ENCODE results near the gene ZIC4. TPM values are rescaled to one million over a fixed set of nuclear protein-coding genes. Genes with fewer than 3 reads are reported as not detected.

Gene ZIC4
- not detected for total RNA-seq

DNA sequence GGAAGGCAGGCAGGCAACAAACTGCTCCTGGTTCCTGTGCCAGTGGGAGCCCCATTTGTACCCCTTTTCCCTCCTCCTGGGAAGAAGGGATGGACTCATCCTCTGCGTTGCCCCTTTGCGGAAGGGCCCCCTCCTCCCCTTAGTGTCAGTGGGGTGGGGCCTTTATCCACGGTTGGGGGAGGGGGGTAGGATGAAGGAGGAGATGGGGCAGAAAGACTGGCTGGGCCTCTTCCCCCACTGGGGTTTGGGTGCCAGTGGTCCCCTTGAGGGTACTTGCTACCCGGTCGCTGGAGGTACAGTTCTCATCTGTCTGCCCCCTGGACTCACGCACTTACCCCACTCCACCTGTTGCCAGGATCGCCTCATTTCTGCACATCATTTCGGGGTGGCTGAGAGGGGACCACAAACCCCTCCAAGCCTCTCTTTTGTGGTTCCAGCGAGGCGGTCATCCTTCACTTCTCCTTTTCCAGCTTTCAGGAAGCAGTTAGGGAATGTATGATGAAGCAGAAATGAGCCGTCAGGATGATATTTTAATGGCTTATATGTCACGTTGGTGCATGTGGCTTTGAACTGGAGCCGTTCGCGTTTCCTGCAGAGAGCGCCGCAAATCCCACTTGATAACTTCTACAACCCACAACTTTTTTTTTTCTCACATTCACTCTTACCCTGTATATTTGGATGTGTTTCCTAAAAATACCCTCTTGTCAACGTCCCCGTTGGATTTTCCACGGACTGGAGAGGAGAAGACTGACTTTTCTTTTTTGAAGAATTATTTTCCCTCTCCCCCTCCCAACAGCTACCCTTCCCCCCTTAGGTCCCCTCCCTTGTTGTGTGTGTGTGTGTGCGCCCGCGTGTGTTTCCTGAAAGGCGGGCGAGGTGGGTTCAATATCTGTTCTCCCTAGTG, at the start of gene ZIC4:
Gene ZIC4 (minus strand): TSS at position 516 of the 904 bp plus-strand sequence. CDS start 3,746 bp downstream, outside the sequence.
- POLR2A ChIA-PET, result no interaction called here
- no peak within 1 kb of the TSS for H3K27ac Mint-ChIP-seq

DNA sequence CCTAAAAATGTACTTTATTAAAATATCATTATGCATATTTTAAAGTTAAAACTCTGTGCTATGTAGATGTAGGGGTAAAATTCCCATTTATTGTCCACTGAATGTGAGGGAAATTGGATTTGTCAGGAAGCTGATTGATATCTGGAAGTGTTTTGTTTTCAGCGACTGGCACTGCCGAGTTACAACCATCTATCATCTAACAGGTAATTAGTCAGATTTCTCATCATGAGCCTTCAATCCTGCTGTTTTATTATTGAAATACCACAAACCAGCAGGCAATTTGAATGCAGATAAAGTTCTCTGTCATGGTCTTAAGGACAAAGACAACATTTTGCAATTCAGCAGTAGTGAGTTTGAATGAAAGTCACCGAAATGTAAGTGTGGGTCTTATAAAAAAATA, 43.3 kb upstream of the ZIC4 start:
- H3K36me3 Mint-ChIP-seq (ENCODE audit: low read depth), result no peaks in the 10 kb centered on the region
- H3K27ac Mint-ChIP-seq, result no peak overlapping the region
- POLR2A ChIA-PET, result no interaction called here
- no peak for DNase-seq
- CTCF ChIA-PET, result no interaction called here
- no peak overlapping the region for H3K4me3 Mint-ChIP-seq
- no peaks in the 10 kb centered on the region for H3K4me1 Mint-ChIP-seq
- no peaks in the 10 kb centered on the region for H3K27me3 Mint-ChIP-seq
- H3K9me3 Mint-ChIP-seq, result no peaks in the 10 kb centered on the region

More for the DNA sequence above, at the start of gene ZIC4:
- no peak for DNase-seq
- H3K36me3 Mint-ChIP-seq (ENCODE audit: low read depth), result peaks cover 13% of the 10 kb centered on the region
- no peak within 1 kb of the TSS for H3K4me3 Mint-ChIP-seq
- H3K4me1 Mint-ChIP-seq, result peaks cover 10% of the 10 kb centered on the region
- peaks cover 2% of the 10 kb centered on the region for H3K9me3 Mint-ChIP-seq
- peaks cover 67% of the 10 kb centered on the region for H3K27me3 Mint-ChIP-seq
- CTCF ChIA-PET, result interaction anchor here (1.5 kb wide), 1 partner anchor 13 kb away, joined by 3 read pairs; no protein-coding TSS in a partner anchor

DNA sequence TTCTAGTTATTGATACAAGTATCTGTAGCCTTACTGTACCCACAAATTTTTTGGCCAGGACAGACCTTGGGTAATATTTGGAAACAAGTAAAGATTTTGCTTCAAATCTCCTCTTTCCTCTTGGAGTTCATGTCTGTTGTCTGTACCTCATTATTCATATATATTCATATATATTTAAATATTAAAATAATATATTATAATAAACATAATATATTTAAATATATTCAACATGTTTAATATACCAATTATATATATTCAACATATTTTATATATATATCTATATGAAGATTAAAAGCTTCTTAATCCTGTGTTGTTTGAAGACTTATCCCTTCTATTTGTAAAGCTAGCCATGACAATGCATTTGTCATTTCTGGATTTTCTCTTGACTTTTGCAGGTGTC, 40.9 kb upstream of the ZIC4 start:
- Mint-ChIP-seq H3K27me3 (no peaks in the 10 kb centered on the region), H3K36me3 (ENCODE audit: low read depth) (no peaks in the 10 kb centered on the region), H3K9me3 (no peaks in the 10 kb centered on the region), H3K27ac (no peak overlapping the region), H3K4me3 (no peak overlapping the region), H3K4me1 (no peaks in the 10 kb centered on the region)
- ChIA-PET CTCF (interaction anchor here (0.7 kb wide), 1 partner anchor 1065 kb away, joined by 3 read pairs; no protein-coding TSS in a partner anchor), POLR2A (no interaction called here)
- DNase-seq, result no peak

DNA sequence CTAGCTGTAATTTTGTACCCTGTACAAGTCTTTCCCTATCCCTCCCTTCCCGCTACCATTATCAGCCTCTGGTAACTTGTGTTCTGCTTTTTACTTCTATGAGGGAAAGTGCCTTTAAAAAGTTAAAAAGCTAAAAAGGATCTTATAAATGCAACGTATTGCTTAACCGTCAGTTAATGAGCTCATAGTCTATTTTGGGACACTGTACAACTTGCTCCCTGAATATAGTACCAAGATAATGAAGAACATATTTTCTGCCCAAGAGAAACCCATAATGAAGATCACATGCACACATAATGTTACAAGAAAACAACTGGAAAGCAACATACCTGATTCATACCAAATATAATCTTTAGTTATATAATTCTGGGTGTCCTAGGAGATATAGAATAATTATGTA, 25.4 kb upstream of the ZIC4 start:
- DNase-seq, result no peak
- ChIA-PET POLR2A (no interaction called here), CTCF (interaction anchor here (0.9 kb wide), 1 partner anchor 75 kb away, joined by 3 read pairs; no protein-coding TSS in a partner anchor)
- Mint-ChIP-seq H3K36me3 (ENCODE audit: low read depth) (no peaks in the 10 kb centered on the region), H3K4me1 (no peaks in the 10 kb centered on the region), H3K27ac (no peak overlapping the region), H3K27me3 (no peaks in the 10 kb centered on the region), H3K4me3 (no peak overlapping the region), H3K9me3 (no peaks in the 10 kb centered on the region)

DNA sequence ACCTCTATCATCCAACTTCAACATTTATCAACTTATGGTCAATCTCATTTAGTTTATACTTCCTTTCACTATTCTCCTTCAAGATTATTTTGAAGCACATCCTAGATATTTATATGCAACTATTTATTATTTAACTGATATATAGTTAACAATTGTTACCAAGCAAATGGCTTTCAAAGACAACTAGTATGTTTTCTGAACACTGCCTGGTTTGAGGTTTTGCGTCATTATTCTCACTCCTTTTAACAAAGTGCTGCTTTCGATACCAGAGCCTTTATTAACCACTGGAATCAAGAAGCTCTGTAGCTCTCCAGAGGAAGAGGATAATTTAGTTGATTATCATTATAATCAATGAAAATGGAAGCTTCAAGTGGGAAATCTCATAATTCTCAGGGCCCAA, 22.4 kb upstream of the ZIC4 start:
- POLR2A ChIA-PET, result no interaction called here
- no peak overlapping the region for H3K4me3 Mint-ChIP-seq
- H3K27me3 Mint-ChIP-seq, result peaks cover 14% of the 10 kb centered on the region
- H3K36me3 Mint-ChIP-seq (ENCODE audit: low read depth), result no peaks in the 10 kb centered on the region
- no peak for DNase-seq
- H3K27ac Mint-ChIP-seq, result no peak overlapping the region
- H3K9me3 Mint-ChIP-seq, result no peaks in the 10 kb centered on the region
- H3K4me1 Mint-ChIP-seq, result no peaks in the 10 kb centered on the region
- CTCF ChIA-PET, result no interaction called here

DNA sequence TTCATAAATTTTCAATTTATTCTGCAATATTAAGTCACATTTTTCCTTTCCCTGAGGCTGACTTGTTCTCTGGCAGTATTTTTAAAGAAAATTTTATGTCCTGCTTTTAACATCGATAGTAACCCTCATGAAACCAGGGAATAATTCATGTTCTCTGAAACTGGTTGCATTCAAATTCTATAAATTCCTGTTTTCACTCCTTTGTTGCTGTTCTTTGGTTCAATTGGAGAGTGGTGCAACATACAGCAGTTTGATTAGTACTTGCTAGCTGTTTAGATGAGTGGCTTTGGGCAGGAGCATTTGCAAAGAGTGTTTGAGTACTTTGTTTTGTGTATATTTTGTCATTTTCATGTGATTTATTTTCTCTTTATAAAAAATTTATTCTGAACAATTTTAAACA, 22.0 kb upstream of the ZIC4 start:
- ChIA-PET CTCF (no interaction called here), POLR2A (no interaction called here)
- Mint-ChIP-seq H3K4me1 (no peaks in the 10 kb centered on the region), H3K27ac (no peak overlapping the region), H3K36me3 (ENCODE audit: low read depth) (no peaks in the 10 kb centered on the region), H3K9me3 (no peaks in the 10 kb centered on the region), H3K4me3 (no peak overlapping the region), H3K27me3 (peaks cover 18% of the 10 kb centered on the region)
- no peak for DNase-seq

DNA sequence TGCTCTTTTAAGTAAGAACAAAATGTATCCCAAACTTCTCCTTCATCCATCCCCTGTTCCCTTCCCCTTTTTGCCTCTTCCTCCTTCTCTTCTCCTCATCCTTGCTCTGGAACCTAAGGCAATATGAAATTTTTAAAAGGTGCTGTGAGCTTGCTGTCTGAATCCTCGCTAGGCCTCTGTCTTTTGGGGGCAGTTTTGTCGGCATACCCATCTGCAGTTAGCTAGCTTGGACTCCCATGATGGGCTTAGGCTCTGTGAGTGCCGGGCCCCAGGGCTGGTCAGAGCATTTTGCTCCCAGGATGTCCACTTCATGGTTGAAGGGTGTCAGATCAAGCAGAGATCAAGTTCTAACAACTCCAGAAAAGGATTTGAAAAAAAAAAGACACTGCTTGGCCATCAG, 21.4 kb upstream of the ZIC4 start:
- no peaks in the 10 kb centered on the region for H3K36me3 Mint-ChIP-seq (ENCODE audit: low read depth)
- H3K27ac Mint-ChIP-seq, result no peak overlapping the region
- CTCF ChIA-PET, result no interaction called here
- no peak for DNase-seq
- H3K9me3 Mint-ChIP-seq, result no peaks in the 10 kb centered on the region
- no peak overlapping the region for H3K4me3 Mint-ChIP-seq
- H3K27me3 Mint-ChIP-seq, result peaks cover 24% of the 10 kb centered on the region
- POLR2A ChIA-PET, result no interaction called here
- H3K4me1 Mint-ChIP-seq, result no peaks in the 10 kb centered on the region

DNA sequence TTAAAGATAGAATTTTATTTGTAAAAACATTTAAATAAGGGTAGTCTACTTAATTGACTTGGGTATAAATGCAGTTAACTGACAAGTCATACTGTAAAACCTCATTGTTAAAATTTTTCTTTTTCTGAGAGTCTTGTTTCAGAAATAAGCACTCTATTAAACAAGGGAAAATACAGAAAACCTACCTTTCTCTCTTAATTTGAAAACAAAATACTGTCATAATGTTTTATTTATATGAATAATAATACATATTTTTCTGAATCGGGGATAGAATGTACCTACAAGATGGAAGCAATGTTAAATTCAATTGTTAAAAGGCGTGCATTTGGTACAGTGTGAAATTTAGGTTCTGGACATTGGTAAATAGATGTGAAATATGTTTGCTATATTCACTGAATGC, 20.6 kb upstream of the ZIC4 start:
- Mint-ChIP-seq H3K27me3 (peaks cover 32% of the 10 kb centered on the region), H3K4me3 (no peak overlapping the region), H3K4me1 (no peaks in the 10 kb centered on the region), H3K27ac (no peak overlapping the region), H3K9me3 (peaks cover 4% of the 10 kb centered on the region), H3K36me3 (ENCODE audit: low read depth) (peaks cover 3% of the 10 kb centered on the region)
- POLR2A ChIA-PET, result no interaction called here
- DNase-seq, result no peak
- CTCF ChIA-PET, result no interaction called here

DNA sequence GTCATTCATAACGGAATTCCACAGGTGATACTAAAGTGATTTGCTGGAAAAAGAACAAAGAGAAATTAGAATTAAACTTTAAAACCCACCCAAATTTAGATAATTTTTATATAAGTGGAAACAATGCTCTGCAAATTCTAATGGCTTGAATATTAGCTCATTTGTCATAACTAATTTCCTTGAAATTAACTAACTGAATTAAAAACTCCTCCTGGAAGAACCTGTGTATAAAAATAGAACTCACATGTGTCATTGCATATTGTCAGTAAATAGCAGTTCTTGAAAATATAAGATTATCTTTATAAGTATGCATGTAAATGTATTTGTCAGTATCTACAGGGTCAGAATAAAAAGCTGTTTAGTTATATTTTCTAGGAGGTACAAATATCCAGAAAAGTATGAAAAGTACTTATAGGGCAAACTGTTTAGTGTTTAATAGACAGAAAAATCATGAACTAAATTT, 19.1 kb upstream of the ZIC4 start:
- Mint-ChIP-seq H3K4me3 (no peak overlapping the region), H3K36me3 (ENCODE audit: low read depth) (peaks cover 3% of the 10 kb centered on the region), H3K4me1 (no peaks in the 10 kb centered on the region), H3K27me3 (peaks cover 42% of the 10 kb centered on the region), H3K27ac (no peak overlapping the region), H3K9me3 (peaks cover 4% of the 10 kb centered on the region)
- POLR2A ChIA-PET, result no interaction called here
- DNase-seq, result no peak
- CTCF ChIA-PET, result no interaction called here

DNA sequence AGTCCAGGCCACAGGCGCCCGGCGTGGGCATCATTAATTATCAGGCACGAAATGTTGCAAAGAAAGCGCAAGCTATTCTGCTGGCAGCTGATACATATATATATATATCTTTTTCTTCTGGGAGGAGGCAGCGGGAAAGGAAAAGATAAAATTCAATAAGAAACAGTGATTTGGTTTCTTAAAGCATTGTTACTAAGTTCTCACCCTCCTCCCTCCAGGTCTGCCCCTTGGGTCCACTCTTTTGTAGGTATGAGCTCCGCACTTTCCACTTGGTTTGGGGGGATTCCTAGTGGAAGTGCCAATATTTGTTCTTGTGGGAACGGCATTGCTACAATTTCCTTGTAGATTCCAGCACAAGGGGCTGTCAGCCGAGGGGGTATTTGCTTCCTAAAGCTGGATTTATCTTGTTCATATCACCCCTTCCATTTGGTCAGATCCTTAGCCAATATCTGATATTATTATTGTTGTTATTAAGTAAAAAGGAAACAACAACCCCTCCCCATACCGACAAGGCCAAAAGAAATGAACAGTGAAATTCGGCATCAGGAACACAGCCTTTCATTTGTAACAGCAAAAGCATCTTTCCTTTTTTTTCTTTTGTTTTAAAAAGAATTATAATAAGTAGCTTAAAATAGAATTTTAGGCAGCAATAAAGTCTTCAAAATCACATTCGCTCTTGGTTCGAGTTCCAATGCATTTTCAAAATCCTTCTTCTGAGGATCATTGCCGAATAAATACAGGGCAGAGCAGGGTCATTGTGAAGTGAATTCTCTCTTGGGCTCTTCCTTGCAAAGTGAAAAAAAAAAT, 18.4 kb upstream of the ZIC4 start:
- H3K4me3 Mint-ChIP-seq, result no peak overlapping the region
- peaks cover 48% of the 10 kb centered on the region for H3K27me3 Mint-ChIP-seq
- POLR2A ChIA-PET, result no interaction called here
- no peak overlapping the region for H3K27ac Mint-ChIP-seq
- CTCF ChIA-PET, result no interaction called here
- H3K4me1 Mint-ChIP-seq, result no peaks in the 10 kb centered on the region
- peaks cover 4% of the 10 kb centered on the region for H3K9me3 Mint-ChIP-seq
- H3K36me3 Mint-ChIP-seq (ENCODE audit: low read depth), result peaks cover 3% of the 10 kb centered on the region
- no peak for DNase-seq

DNA sequence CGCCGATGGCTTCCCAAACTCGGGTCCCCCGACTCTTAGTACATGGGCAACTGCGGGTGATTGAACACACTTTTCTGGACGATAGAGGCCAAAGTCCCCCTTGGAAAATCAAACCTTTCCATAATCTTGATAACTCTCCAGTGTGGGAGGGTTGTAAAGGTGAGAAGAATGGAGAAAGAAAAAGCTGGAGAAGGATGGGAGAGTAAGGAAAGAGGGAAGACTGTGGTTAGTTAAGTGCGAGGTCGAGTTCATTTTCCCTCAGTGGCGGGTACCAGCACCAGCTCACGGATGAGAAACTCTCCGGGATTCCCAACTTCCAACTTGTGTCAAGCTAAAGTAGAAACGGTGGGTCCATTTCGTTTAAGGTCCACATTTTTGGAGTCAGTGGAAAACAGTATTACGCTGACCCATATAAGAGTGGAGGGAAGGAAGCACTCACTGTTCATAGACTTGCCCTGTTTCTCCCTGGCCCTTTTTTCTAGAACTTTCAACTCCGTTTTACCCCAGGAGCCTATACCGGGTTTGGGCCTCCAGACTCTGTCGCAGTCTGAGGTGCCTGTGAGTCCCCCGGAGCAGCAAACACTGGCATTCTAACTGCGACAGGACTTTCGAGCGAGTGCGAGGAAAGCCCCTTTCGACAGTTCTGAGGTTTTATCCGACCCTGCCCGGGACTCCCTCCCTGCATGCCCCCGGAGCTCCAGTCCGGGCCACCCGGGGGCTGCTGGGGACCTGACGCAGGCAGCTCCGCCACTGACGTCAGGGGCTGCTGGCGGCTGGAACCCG, 17.6 kb upstream of the ZIC4 start:
- Mint-ChIP-seq H3K4me3 (no peak overlapping the region), H3K27me3 (peaks cover 55% of the 10 kb centered on the region), H3K4me1 (no peaks in the 10 kb centered on the region), H3K36me3 (ENCODE audit: low read depth) (peaks cover 3% of the 10 kb centered on the region), H3K9me3 (peaks cover 4% of the 10 kb centered on the region), H3K27ac (no peak overlapping the region)
- DNase-seq, result no peak
- POLR2A ChIA-PET, result no interaction called here
- CTCF ChIA-PET, result no interaction called here

DNA sequence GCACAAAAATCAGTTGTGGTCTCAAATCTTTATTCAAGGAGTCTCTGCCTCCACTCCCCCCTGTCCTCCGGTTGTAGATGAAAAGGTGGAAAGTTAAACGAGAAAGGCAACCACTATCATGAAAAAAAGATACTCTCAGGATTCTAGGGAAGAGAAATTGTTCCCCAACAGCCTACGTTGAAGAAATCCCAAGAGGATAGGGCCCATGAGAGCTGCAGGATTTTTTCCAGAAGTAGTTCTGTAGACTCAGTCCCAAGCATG, 17.1 kb upstream of the ZIC4 start:
- peaks cover 59% of the 10 kb centered on the region for H3K27me3 Mint-ChIP-seq
- no peak for DNase-seq
- H3K4me3 Mint-ChIP-seq, result no peak overlapping the region
- no peak overlapping the region for H3K27ac Mint-ChIP-seq
- ChIA-PET CTCF (no interaction called here), POLR2A (no interaction called here)
- peaks cover 4% of the 10 kb centered on the region for H3K9me3 Mint-ChIP-seq
- H3K4me1 Mint-ChIP-seq, result no peaks in the 10 kb centered on the region
- H3K36me3 Mint-ChIP-seq (ENCODE audit: low read depth), result peaks cover 3% of the 10 kb centered on the region

Data from activated CD4-positive, alpha-beta T cell treated with anti-CD3 and anti-CD28 coated beads, Interleukin-2, amount 10 ng/mL, durations not matched to agents 7 days and 5 days (primary cell).